DMS153 (cell line): ENCODE results near the gene UROC1.

Experiments
- DNase-seq: peaks from one replicate; lab custom pipeline; 2025; lab: John Stamatoyannopoulos, UW

Gene UROC1

GRCh38 chr3:126530171-126531050 lies 12.8 kb upstream of the UROC1 start:
- DNase-seq = no peak

- no peak for DNase-seq
These were observed 12.1 kb upstream of the UROC1 start for GRCh38 chr3:126529585-126530170.

DNA sequence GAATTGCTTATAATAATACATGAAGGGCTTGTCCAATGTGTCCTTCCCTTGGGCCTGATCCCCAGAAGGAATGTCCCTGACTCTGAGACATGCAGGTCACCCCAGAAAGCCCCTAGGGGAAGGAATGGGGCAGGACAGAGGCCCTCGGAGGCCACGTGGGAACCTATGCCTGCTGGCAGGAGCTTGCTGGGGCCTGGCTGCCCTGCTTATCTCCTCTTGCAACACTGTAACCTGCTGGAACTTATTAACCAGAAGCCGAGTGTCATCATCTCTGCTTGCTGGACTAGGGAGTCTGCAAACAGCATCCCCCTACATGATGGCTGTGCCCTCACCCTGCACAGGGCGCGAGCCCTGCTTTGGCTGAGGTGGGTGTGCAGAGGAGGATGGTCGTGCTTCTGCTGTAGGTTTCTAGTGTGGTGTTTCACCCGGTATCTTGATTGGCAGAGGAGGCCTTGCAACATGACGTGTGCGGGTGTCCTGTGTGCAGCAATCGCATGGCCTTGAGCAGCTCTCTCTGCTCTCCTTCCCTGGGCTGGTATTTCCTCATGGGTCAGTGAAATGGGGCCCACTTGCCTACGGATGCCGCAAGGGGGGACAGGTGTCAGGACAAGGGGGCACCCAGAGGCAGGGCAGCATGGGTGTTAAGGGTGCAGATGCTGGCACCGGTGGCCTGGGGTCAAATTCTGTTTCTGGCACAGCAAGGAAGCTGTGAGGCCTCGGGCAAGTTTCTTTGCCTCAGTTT lies 11.4 kb upstream of the UROC1 start:
- DNase-seq = no peak

DNA sequence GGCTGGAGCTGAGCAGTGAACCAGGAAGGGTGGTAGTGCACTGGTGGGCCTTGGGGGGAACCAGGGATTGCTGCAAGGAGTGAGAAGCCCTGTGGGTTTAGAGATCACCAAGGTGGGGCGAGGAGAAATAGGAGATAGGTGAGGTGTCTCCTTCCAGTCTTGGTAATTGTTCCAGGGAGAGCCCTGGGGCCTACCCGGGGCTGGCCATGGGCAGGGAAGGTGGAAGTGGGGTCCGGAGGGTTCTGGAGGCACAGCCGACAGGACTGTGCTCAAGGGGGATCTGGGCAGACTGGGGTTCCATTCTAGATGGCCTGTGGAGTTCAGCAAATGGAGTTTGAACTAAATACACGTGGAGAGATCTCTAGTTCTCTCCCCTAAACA lies 10.8 kb upstream of the UROC1 start:
- DNase-seq = no peak

GRCh38 chr3:126527455-126528211 lies 10.1 kb upstream of the UROC1 start:
- no peak for DNase-seq

- no peak for DNase-seq
These were observed 9.4 kb upstream of the UROC1 start for GRCh38 chr3:126527006-126527405.

GRCh38 chr3:126526668-126527005 lies 9.1 kb upstream of the UROC1 start:
- DNase-seq = no peak

DNA sequence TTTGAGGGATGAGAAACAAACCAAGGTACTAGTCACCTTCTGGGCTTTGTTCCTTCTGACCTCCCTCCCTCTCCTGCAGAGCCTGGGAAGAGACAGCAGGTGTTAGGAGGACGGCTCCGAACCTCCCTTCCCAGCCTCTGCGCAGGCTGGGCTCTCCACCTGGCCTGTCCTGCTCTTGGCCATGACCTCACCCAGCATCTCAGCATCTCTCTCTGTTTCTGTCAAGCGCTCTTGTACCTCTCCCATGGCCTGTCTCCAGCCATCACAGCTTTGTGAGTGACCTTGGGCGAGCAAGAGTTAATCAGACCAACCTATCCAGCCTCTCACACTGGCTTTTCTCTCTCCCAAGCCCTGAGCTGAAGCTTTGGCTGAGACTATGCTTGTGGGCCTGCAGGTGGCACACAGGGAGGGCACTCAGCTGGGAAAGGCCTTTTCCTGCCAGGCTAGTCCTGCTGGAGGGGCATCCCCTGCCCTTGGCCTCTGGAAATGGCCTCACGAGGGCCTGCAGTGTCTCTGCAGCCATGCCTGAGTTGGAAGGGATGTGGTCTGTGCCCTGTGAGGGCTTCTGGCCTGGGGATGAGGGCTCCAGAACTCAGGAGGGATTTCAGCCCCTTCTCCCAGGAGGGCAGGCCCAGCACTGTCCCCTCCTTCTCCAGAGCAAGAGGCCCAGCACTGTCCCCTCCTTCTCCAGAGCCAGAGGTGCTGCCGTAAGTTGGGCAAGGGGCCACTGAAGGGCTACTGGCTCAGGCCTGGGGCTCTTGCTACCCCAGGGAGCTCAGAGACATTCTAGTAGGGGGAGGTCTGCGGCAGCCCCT lies 8.5 kb upstream of the UROC1 start:
- DNase-seq = no peak

DNA sequence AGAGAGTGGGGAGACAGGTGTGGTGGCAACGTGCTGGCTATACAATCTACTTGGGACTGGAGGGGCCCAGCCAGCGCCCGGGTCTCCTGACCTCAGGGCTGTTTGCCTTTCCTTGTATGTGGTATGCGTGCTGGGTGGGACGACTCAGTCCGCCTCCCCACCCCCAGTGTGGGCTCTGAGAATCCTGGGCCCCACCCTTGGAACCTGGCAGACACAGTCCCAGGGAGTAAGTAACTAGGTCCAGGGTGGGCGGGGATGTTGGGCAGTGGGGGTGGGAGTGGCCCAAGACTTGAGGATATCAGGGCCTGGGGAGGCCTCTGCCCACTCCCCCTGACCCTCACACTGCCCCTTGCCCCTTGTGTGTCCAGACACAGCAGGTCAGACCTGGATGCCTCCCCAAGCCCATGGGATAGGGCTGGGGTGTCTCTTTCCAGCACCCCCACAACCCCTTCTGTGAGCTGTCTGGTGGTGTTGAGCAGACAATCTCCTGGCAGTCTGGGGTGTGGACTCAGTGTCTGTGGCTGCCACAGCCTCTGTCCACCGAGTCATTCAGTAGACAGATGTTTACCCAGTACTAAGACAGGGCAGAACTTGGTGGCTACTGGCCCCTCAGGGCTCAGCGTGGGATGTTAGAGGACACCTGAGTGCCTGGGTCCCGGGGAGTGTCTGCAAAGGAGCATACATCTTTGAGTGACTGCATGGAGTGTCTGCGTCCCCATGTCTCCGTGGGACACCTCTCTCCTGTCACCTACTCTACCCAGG lies 7.7 kb upstream of the UROC1 start:
- DNase-seq = no peak

DNA sequence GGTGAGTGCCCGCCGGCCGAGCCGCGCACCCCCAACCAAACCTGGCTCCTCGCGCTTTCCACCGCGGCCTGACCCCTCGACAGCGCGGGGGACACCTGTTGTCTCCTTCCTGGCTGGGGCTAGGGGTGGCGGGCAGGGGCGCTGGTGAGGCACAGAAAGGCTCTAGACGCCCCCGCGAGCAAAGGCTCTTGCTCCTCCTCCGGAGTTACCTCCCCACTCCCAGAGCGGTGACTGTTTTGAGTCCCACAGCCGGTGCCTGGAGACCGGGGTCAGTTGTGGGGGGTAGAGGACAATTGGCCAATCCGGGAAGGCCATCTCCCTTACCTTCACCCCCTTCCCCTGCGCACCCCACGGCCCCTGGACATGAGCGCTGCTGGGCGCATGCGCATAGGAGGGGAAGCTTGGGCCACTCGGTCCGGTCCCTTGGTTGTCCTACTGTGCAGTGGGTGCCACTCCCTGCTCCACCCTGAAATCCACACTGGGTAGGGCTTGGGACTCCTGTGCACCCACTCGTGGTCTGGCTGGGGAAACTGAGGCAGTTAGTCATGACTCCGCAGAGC lies 6.9 kb upstream of the UROC1 start:
- no peak for DNase-seq

DNA sequence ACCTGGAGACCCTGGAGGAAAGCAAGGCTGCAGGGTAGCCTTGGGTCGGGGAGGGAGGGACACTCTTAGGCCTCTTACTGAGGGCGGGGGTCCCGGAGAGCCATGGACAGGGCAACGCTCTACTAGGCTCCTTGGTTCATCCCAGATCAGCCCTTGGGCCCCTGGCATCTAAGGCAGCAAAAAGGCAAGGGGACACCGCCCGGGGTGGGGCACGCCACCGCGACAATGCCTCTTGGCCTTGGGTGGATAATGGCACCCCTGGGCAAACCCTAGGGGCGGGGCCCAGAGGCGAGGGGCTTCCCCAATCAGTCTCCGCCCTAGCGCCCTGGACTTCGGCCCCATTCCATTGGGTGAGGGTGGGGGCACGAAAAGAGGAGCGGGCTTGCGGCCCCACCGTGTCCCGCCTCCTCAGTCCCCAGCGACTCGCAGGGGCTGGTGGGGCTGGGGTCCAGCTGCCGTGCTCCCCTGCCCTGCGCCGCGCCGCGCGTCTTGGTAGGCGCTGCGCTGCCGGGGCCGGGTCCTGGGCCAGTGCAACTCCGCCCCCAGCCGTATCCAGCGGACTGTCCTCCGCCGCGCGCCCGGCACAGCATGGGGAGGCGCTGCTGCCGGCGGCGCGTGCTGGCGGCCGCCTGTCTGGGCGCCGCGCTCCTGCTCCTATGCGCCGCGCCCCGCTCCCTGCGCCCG lies 6.3 kb upstream of the UROC1 start, which contains the start of gene CHST13:
CHST13 (plus strand) TSS at position 411 of the 684 bp plus-strand sequence; CDS start at position 589, 178 bp downstream.
- no peak for DNase-seq

GRCh38 chr3:126522363-126522788 lies 4.8 kb upstream of the UROC1 start:
- DNase-seq = no peak

GRCh38 chr3:126521122-126521891 lies 3.7 kb upstream of the UROC1 start:
- DNase-seq = no peak

DNA sequence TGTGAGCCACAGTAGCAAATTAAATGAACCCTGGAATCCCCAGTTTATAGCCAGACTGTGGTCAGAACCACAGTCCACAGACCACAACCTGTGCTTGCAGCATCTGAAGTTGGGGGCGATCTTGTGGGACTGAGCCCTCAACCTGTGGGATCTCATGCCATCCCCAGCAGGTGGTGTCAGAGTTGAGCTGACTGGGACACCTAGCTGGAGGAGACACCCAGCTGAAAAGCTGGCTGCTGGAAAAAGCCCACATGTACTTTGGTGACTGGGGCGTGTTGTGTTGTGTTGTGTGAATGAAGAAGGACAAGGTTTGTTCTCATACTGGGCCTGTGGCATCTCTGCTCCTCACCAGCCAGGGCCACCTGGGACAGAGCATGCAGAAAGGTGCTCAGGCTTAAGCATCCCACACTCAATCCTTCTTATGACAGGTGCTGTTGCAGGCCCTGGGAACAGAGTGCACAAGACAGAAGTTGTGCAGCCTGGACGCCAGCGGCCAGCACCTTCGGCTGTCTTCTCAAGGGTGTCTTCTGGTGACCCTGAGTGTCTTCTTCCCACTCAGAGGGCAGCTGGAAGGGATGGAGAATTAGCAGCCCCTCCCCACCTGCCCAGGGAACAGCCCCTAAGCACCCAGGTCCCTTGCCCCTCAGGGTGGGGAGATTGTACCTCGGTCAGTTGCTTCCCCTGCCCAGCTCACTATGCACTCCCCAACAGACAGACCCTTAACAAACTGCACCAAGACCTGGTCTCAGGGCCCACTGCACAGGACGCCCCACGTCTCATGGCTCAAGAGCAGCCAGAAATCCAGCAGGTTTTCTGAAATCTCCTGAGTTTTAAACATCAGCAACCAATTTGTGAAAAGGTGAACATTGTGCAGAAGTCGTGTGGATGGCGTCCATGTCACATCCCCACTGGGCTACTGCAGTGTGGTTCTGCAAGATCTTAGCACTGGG lies 2.2 kb upstream of the UROC1 start:
- DNase-seq = no peak

- DNase-seq = no peak
These were observed 1.2 kb upstream of the UROC1 start for GRCh38 chr3:126518779-126519177.

GRCh38 chr3:126517986-126518778 lies 609 bp upstream of the UROC1 start:
- no peak for DNase-seq

GRCh38 chr3:126516936-126517290 lies 660 bp downstream of the UROC1 start:
- DNase-seq = no peak
